Esophagus muscularis mucosa (tissue), 4 donors: Measurements from ENCODE around the gene PRLH.

Experiments
- EP300 ChIP-seq: sonication (generic); formaldehyde crosslinking; IDR thresholded peaks from one replicate; pipeline ENCODE4 v1.6.1; 2017; ENCODE audit warnings: antibody characterized with exemption
- POLR2AphosphoS5 ChIP-seq, 2 donors: sonication (generic); formaldehyde crosslinking; IDR thresholded peaks; one replicate each; pipeline ENCODE4 v1.6.1; 2017; ENCODE audit warnings: antibody characterized with exemption in 2 of 2
- TF ChIP-seq, protein P1 (sequence below), 3 experiments: fragments of 200-600 bp in 2 of 3; fragments of 450-650 bp in 1 of 3; sonication (generic) in 2 of 3; IDR thresholded peaks; one replicate each; pipeline ENCODE4 v1.5.1; 2017 to 2019; ENCODE audit warnings: antibody characterized with exemption in 3 of 3, mild to moderate bottlenecking in 2 of 3, moderate library complexity in 1 of 3

DNA sequence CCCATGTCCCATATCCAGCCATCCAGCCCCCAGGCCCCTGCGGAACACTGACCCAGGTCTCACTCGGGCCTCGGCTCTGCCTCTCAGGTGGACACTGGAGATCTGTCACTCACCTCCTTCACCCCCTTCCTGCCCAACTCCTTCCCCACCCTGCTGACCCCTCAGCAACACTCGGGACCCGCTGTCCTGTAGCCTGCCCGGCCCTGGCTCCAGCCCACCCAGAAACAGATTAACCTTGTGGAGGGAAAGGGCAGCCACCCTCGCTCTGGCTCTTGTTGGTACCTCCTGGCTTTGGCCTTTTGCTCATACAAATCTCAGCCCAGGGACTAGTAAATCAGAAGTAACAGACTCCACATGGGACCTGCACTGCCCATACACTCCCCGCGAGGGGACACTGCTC is 29.8 kb upstream of the PRLH start:
- TF ChIP-seq, protein P1, sequence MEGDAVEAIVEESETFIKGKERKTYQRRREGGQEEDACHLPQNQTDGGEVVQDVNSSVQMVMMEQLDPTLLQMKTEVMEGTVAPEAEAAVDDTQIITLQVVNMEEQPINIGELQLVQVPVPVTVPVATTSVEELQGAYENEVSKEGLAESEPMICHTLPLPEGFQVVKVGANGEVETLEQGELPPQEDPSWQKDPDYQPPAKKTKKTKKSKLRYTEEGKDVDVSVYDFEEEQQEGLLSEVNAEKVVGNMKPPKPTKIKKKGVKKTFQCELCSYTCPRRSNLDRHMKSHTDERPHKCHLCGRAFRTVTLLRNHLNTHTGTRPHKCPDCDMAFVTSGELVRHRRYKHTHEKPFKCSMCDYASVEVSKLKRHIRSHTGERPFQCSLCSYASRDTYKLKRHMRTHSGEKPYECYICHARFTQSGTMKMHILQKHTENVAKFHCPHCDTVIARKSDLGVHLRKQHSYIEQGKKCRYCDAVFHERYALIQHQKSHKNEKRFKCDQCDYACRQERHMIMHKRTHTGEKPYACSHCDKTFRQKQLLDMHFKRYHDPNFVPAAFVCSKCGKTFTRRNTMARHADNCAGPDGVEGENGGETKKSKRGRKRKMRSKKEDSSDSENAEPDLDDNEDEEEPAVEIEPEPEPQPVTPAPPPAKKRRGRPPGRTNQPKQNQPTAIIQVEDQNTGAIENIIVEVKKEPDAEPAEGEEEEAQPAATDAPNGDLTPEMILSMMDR (IDR thresholded peaks at IDR 0.05), result no peak
- no peak for TF ChIP-seq EP300
- TF ChIP-seq POLR2AphosphoS5 (IDR thresholded peaks at IDR 0.05), result no peak
